CD4-positive, CD25-positive, alpha-beta regulatory T cell (primary cell): ENCODE results near the gene CFTR. TPM values are rescaled to one million over a fixed set of nuclear protein-coding genes. Genes with fewer than 3 reads are reported as not detected.
A peak's percentile ranks its signal among the peaks of the same experiment; 100 is the strongest.

Experiments
- ATAC-seq, 2 donors: fragments of 150-1000 bp; cut with Tn5 transposase; one replicate each; pipeline ENCODE4 v1.10.0; 2021; ENCODE audit warnings: low read depth in 2 of 2, moderate number of reproducible peaks in 2 of 2, moderate library complexity in 1 of 2
- DNase-seq, 3 donors: peaks; one replicate each; pipeline versions ENCODE4 v3.0.0 to v3.0.0-alpha.2; 2012 to 2022; ENCODE audit warnings: mixed read lengths in 1 of 3
- H3K27ac ChIP-seq: one replicate; pipeline ENCODE4 v1.7.0; 2013; ENCODE audit warnings: mild to moderate bottlenecking, low read length; ENCODE audit not compliant: insufficient read depth, poor library complexity, severe bottlenecking
- H3K27me3 ChIP-seq: one replicate; pipeline ENCODE4 v1.7.0; 2013; ENCODE audit warnings: low read length; ENCODE audit not compliant: control insufficient read depth, insufficient read depth
- H3K36me3 ChIP-seq: one replicate; pipeline ENCODE4 v1.7.0; 2013; ENCODE audit warnings: mild to moderate bottlenecking, low read length, moderate library complexity; ENCODE audit not compliant: control insufficient read depth, insufficient read depth
- H3K4me1 ChIP-seq: 2 replicates; pipeline ENCODE4 v1.7.0; 2013; ENCODE audit warnings: mild to moderate bottlenecking, low read length; ENCODE audit not compliant: insufficient read depth, control insufficient read depth, poor library complexity, severe bottlenecking
- H3K4me3 ChIP-seq: one replicate; pipeline ENCODE4 v1.7.0; 2013; ENCODE audit warnings: low read depth, mild to moderate bottlenecking, low read length, moderate library complexity
- H3K9me3 ChIP-seq, 2 experiments: 1 replicate in 1 of 2; 2 replicates in 1 of 2; pipeline ENCODE4 v1.7.0; 2013; ENCODE audit warnings: low read length in 2 of 2, mild to moderate bottlenecking in 1 of 2, moderate library complexity in 1 of 2; ENCODE audit not compliant: control insufficient read depth in 2 of 2
- H3K27ac Mint-ChIP-seq, 3 donors: one replicate each; pipeline ENCODE4 v1.8.0; 2020 to 2022; ENCODE audit warnings: mild to moderate bottlenecking in 3 of 3, mixed read lengths in 3 of 3, moderate library complexity in 2 of 3
- H3K27me3 Mint-ChIP-seq: one replicate; pipeline ENCODE4 v1.8.0; 2022; ENCODE audit warnings: mild to moderate bottlenecking, mixed read lengths
- H3K36me3 Mint-ChIP-seq: one replicate; pipeline ENCODE4 v1.8.0; 2020; ENCODE audit warnings: mixed read lengths
- H3K4me1 Mint-ChIP-seq, 4 donors: one replicate each; pipeline ENCODE4 v1.8.0; 2020 to 2022; ENCODE audit warnings: mixed read lengths in 4 of 4, mild to moderate bottlenecking in 1 of 4
- H3K4me3 Mint-ChIP-seq, 4 donors: one replicate each; pipeline ENCODE4 v1.8.0; 2020 to 2022; ENCODE audit warnings: mild to moderate bottlenecking in 4 of 4, mixed read lengths in 4 of 4, moderate library complexity in 3 of 4
- H3K9me3 Mint-ChIP-seq, 7 donors: one replicate each; pipeline ENCODE4 v1.8.0; 2020 to 2022; ENCODE audit warnings: mixed read lengths in 7 of 7, mild to moderate bottlenecking in 3 of 7, moderate library complexity in 2 of 7
- polyA plus RNA-seq, 4 donors: library from polyadenylated mRNA; unstranded; fragments of 300-500 nt; fragmentation: Illumina TruSeq; gene quantifications; one replicate each; pipeline ENCODE4 v1.2.3, GENCODE V29; 2021
- total RNA-seq: library from RNA; stranded (reverse); gene quantifications from one replicate; pipeline ENCODE4 v1.2.3, GENCODE V29; 2022

CFTR gene
- total RNA-seq (not detected), polyA plus RNA-seq (not detected)

DNA sequence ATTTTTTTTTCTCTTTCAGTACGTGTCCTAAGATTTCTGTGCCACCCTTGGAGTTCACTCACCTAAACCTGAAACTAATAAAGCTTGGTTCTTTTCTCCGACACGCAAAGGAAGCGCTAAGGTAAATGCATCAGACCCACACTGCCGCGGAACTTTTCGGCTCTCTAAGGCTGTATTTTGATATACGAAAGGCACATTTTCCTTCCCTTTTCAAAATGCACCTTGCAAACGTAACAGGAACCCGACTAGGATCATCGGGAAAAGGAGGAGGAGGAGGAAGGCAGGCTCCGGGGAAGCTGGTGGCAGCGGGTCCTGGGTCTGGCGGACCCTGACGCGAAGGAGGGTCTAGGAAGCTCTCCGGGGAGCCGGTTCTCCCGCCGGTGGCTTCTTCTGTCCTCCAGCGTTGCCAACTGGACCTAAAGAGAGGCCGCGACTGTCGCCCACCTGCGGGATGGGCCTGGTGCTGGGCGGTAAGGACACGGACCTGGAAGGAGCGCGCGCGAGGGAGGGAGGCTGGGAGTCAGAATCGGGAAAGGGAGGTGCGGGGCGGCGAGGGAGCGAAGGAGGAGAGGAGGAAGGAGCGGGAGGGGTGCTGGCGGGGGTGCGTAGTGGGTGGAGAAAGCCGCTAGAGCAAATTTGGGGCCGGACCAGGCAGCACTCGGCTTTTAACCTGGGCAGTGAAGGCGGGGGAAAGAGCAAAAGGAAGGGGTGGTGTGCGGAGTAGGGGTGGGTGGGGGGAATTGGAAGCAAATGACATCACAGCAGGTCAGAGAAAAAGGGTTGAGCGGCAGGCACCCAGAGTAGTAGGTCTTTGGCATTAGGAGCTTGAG is at the start of gene CFTR:
Gene CFTR, plus strand, starts transcription at position 801 of the 830 bp plus-strand sequence. CDS start 70 bp downstream, outside the sequence.
- Mint-ChIP-seq H3K4me3 (no peak within 1 kb of the TSS), H3K9me3 (peaks cover 0 to 3% (median 0%) of the 10 kb centered on the region in 7 donors), H3K27me3 (peaks cover 20% of the 10 kb centered on the region), H3K27ac (no peak within 1 kb of the TSS), H3K36me3 (no peaks in the 10 kb centered on the region), H3K4me1 (no peaks in the 10 kb centered on the region)
- Histone ChIP-seq H3K27ac (no peak within 1 kb of the TSS), H3K27me3 (peaks cover 17% of the 10 kb centered on the region), H3K4me3 (no peak within 1 kb of the TSS), H3K4me1 (no peaks in the 10 kb centered on the region), H3K36me3 (no peaks in the 10 kb centered on the region), H3K9me3 (no peaks in the 10 kb centered on the region)
- DNase-seq (no peak), ATAC-seq (no peak)

DNA sequence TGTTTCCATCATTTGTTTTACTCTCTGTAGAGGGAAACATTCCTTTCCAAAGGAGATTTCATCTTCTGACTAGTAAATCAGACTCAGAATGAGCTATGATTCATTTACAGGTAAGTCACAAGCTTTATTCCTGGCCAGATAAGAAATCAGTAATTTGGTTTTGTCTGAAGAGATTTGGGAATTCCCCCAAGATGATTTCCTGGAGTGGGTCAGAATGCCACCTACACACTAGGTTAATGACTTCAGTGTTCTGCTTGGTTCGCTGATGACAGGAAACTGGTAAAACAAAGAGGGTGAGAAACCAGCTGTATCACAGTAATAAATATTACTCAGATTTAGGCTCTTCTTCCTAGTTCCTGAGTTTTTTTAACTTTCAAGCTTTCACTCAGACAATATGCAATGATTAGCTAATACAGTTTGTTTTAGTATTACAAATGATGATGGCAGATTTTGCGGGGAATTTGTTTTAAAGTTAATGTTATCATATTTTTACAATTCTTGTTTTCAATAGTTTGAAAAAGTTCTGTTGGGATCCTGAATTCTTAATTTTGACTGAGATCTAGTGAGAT is 44.3 kb upstream of the CFTR start:
- Mint-ChIP-seq H3K4me1 (peaks cover 0 to 7% (median 0%) of the 10 kb centered on the region in 4 donors), H3K27me3 (no peaks in the 10 kb centered on the region), H3K9me3 (no peaks in the 10 kb centered on the region), H3K4me3 (no peak overlapping the region), H3K27ac (no peak overlapping the region), H3K36me3 (no peaks in the 10 kb centered on the region)
- no peak overlapping the region for H3K27ac ChIP-seq
- no peaks in the 10 kb centered on the region for H3K36me3 ChIP-seq
- H3K4me1 ChIP-seq: no peaks in the 10 kb centered on the region
- no peaks in the 10 kb centered on the region for H3K27me3 ChIP-seq
- DNase-seq (peak in 1 of 3 donors; percentile 0), ATAC-seq (no peak)
- no peak overlapping the region for H3K4me3 ChIP-seq
- H3K9me3 ChIP-seq: no peaks in the 10 kb centered on the region

DNA sequence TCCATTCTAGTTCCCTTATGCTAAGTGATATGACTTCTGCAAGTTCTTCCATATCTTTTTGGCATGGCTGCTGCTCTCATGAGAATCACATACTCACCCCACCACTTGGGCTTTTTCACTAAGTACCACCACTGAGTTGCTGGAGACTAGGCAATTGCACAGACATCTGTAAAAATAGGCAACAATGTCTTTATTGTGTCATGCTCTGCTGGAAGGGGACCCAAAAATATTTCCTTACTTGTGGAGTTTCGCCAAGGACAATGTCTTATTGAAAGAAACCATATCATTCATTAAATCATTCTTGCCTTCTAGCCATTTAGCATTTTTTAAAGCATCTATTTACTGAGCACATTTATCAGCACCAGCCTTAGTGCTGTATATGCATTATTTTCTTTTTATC is 35.2 kb upstream of the CFTR start:
- no peak for ATAC-seq

DNA sequence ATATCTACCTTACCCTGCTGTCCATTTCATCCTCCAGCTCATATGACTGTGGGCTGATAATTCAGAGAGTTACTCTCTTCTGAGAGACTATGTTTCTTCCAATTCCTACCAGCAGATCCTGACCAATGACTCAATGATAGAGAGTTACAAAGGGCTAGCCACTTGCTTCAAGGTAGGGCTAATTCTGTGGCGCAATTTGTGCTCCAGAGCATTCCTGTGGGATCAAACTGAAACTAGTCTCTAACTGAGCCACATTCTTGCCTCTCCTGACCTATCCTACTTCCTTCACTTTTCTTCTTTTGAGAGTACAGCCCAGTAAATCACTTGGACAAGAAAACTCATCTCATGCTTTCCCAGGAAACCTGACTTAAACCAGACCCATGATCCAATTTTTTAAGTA is 34.6 kb upstream of the CFTR start:
- peaks cover 0 to 10% (median 4%) of the 10 kb centered on the region in 7 donors for H3K9me3 Mint-ChIP-seq
- DNase-seq: no peak

More for the DNA sequence above, 35.2 kb upstream of the CFTR start:
- no peak overlapping the region for H3K27ac ChIP-seq
- H3K9me3 ChIP-seq: no peaks in the 10 kb centered on the region
- no peaks in the 10 kb centered on the region for H3K36me3 Mint-ChIP-seq
- peaks cover 0 to 6% (median 3%) of the 10 kb centered on the region in 7 donors for H3K9me3 Mint-ChIP-seq
- no peak for DNase-seq
- no peak overlapping the region for H3K27ac Mint-ChIP-seq
- H3K27me3 ChIP-seq: no peaks in the 10 kb centered on the region
- H3K27me3 Mint-ChIP-seq: no peaks in the 10 kb centered on the region
- no peak overlapping the region for H3K4me3 Mint-ChIP-seq
- no peaks in the 10 kb centered on the region for H3K4me1 Mint-ChIP-seq
- no peak overlapping the region for H3K4me3 ChIP-seq
- no peaks in the 10 kb centered on the region for H3K4me1 ChIP-seq
- H3K36me3 ChIP-seq: no peaks in the 10 kb centered on the region

DNA sequence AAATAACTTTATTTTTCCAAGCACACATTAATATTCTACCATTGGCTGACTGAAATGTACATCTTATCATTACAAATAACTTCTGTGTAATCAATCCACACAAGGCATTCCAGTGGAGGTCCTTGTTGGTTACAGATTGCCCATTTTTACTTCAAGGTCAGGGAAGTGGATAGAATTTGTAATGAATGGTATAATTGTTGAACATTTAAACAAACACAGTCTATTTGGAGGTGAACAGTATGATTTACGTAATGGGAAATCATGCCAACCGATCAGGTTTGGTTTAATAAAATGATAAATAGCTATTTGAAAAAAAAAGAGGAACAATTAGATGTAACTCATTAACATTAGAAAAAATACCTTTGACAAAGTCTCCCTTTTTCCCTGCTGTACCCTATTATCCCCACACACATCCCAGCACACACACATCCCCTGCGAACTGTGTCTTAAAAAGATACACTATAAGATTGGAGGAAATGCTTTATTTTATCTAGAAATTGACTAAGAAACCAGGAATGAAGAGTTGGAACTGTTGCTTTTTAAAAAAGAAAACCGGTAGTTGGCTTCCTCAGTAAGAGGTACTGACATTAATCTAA is 33.5 kb upstream of the CFTR start:
- peaks cover 0 to 12% (median 4%) of the 10 kb centered on the region in 7 donors for H3K9me3 Mint-ChIP-seq
- Histone ChIP-seq H3K27me3 (no peaks in the 10 kb centered on the region), H3K27ac (no peak overlapping the region), H3K36me3 (no peaks in the 10 kb centered on the region), H3K9me3 (no peaks in the 10 kb centered on the region), H3K4me3 (no peak overlapping the region), H3K4me1 (no peaks in the 10 kb centered on the region)
- no peak overlapping the region for H3K27ac Mint-ChIP-seq
- DNase-seq: no peak
- H3K4me3 Mint-ChIP-seq: no peak overlapping the region
- H3K4me1 Mint-ChIP-seq: no peaks in the 10 kb centered on the region
- no peak for ATAC-seq
- H3K27me3 Mint-ChIP-seq: no peaks in the 10 kb centered on the region
- H3K36me3 Mint-ChIP-seq: no peaks in the 10 kb centered on the region

More for the DNA sequence above, 34.6 kb upstream of the CFTR start:
- H3K27me3 ChIP-seq: no peaks in the 10 kb centered on the region
- Mint-ChIP-seq H3K27me3 (no peaks in the 10 kb centered on the region), H3K4me1 (no peaks in the 10 kb centered on the region), H3K4me3 (no peak overlapping the region), H3K36me3 (no peaks in the 10 kb centered on the region), H3K27ac (no peak overlapping the region)
- ATAC-seq: no peak
- no peak overlapping the region for H3K4me3 ChIP-seq
- H3K9me3 ChIP-seq: no peaks in the 10 kb centered on the region
- H3K4me1 ChIP-seq: no peaks in the 10 kb centered on the region
- H3K27ac ChIP-seq: no peak overlapping the region
- no peaks in the 10 kb centered on the region for H3K36me3 ChIP-seq

DNA sequence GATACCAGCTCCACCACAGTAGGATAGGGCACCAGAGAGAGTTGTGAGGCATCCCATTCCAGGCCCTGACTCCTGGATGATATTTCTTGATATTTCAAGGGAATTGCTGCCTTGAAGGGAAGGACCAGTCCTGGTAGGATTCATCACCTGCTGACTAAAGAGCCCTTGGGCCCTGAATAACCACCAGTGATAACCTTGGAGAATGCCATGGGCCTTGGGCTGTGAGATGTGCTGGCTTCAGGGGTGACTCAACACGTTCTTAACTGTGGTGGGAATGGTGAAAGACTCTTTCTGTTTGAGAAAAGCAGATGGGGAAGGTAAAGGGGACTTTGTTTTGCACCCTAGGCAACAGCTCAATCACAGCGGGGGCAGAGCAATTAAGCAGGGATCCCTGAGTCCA is 31.2 kb upstream of the CFTR start:
- ATAC-seq (no peak), DNase-seq (no peak)
- no peaks in the 10 kb centered on the region for H3K4me1 ChIP-seq
- Mint-ChIP-seq H3K36me3 (no peaks in the 10 kb centered on the region), H3K4me1 (no peaks in the 10 kb centered on the region), H3K27ac (no peak overlapping the region), H3K27me3 (no peaks in the 10 kb centered on the region), H3K4me3 (no peak overlapping the region), H3K9me3 (peaks cover 0 to 14% (median 4%) of the 10 kb centered on the region in 7 donors)
- H3K27ac ChIP-seq: no peak overlapping the region
- H3K4me3 ChIP-seq: no peak overlapping the region
- no peaks in the 10 kb centered on the region for H3K36me3 ChIP-seq
- no peaks in the 10 kb centered on the region for H3K9me3 ChIP-seq
- no peaks in the 10 kb centered on the region for H3K27me3 ChIP-seq

DNA sequence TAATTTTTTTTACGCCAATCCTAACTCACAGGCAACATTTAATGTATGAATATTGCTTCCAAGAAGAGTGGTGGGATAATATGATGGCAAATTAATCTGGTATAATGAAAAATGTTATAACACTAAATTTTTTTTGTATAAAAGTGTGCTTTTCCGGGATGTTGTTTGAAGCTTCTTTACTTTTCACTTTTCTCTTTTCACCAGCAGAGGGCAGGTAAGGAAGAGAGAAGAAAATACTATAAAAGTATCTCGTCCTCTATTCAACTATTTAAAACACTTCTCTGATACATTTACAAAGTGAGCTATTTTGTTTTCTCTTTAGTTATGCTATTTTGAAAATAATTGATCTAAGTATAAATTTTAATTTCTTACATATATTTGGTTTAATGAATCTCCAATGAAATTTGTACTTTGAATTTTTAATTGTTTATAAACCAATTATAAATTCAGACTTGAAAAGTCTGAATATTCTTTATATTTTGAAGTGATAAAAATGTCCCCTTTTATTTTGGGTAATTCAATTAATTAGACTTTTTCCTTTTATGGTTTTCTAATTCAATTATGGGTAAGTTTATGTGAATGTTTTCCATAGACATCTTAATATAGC is 20.7 kb upstream of the CFTR start:
- H3K36me3 Mint-ChIP-seq: no peaks in the 10 kb centered on the region
- DNase-seq (peak in 1 of 3 donors; percentile 8), ATAC-seq (no peak)
- Histone ChIP-seq H3K9me3 (no peaks in the 10 kb centered on the region), H3K36me3 (no peaks in the 10 kb centered on the region), H3K27me3 (no peaks in the 10 kb centered on the region), H3K4me1 (no peaks in the 10 kb centered on the region), H3K4me3 (no peak overlapping the region), H3K27ac (no peak overlapping the region)
- H3K27me3 Mint-ChIP-seq: no peaks in the 10 kb centered on the region
- H3K27ac Mint-ChIP-seq: no peak overlapping the region
- no peak overlapping the region for H3K4me3 Mint-ChIP-seq
- peaks cover 0 to 8% (median 0%) of the 10 kb centered on the region in 7 donors for H3K9me3 Mint-ChIP-seq
- H3K4me1 Mint-ChIP-seq: no peaks in the 10 kb centered on the region
